Cardiac fibroblast (primary cell): ENCODE data around the gene FSTL4.

ENCODE experiments used
- DNase-seq, 2 donors: peaks; one replicate each; pipeline versions ENCODE4 v3.0.0 to v3.0.0-alpha.2; 2010; ENCODE audit warnings: low read depth in 2 of 2
- H3K4me3 ChIP-seq, 2 donors: replicated peaks in 1 of 2; 1 replicate in 1 of 2; 2 replicates in 1 of 2; pipeline ENCODE4 v1.5.1; 2011; ENCODE audit warnings: low read depth in 2 of 2, low read length in 2 of 2, mild to moderate bottlenecking in 2 of 2, moderate library complexity in 1 of 2
- TF ChIP-seq, protein P1 (sequence below): IDR thresholded peaks from one replicate; pipeline ENCODE4 v1.5.1; 2011; ENCODE audit warnings: low read depth, mild to moderate bottlenecking, low read length, inconsistent platforms

The FSTL4 gene

DNA sequence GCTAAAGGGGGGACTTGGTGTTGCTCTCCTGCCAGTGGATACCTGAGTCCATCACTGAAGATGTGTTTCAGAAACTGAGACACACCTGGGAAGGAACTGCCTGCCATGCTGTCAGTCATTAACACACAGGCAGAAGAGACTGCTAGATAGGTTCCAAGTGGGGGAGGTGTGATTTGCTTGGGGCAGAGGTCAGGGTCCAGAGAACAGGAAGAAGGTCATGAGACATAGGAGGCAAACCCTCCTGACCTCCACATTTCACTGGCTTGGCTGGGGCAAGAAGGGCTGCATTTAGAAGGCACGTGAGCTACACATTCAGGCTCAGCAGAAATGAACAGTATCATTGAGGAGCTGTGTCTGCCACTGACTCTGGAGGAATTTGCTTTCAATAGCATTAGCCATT, 344.7 kb downstream of the FSTL4 start:
- TF ChIP-seq, protein P1, sequence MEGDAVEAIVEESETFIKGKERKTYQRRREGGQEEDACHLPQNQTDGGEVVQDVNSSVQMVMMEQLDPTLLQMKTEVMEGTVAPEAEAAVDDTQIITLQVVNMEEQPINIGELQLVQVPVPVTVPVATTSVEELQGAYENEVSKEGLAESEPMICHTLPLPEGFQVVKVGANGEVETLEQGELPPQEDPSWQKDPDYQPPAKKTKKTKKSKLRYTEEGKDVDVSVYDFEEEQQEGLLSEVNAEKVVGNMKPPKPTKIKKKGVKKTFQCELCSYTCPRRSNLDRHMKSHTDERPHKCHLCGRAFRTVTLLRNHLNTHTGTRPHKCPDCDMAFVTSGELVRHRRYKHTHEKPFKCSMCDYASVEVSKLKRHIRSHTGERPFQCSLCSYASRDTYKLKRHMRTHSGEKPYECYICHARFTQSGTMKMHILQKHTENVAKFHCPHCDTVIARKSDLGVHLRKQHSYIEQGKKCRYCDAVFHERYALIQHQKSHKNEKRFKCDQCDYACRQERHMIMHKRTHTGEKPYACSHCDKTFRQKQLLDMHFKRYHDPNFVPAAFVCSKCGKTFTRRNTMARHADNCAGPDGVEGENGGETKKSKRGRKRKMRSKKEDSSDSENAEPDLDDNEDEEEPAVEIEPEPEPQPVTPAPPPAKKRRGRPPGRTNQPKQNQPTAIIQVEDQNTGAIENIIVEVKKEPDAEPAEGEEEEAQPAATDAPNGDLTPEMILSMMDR: no peak
- no peak for DNase-seq
- no peak overlapping the region for H3K4me3 ChIP-seq

DNA sequence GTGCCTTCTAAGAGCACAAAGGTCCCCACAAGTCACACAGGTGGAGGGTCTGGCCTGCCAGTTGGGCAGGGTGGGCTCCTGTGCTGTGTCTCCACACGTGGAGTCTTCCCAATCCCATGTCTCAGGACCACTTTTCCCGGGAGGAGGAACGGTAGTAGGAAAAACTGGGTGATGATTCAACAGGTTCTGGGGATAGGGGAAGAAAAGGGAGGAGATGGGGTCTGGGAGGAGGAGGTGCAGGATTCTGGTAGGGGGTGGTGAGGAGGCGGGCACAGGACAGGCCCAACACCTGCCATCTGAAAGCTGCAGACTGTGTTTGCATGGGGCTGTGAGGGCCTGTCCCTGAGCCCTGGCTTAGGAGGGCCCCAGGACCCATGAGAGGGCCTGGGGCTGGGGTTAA, 345.4 kb downstream of the FSTL4 start:
- H3K4me3 ChIP-seq: no peak overlapping the region
- TF ChIP-seq, protein P1: no peak
- no peak for DNase-seq

DNA sequence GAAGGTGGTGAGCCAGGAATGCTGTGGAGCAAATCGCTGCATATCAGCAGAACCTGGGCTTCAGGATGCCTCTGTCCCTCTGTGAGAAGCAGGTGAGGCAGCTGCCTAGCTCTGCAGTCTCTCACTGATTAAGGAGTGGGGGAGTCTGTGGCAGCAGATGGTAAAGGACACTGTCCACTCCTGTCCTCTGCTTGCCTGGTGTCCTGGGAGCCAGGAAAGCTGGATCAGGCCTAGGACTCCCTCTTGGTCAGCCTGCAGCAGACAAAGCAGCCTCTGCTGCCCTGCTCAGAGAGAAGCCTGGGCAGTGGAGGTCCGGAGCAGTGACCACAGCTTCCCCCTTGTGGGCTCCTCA, 345.8 kb downstream of the FSTL4 start:
- no peak for DNase-seq
- no peak overlapping the region for H3K4me3 ChIP-seq
- TF ChIP-seq, protein P1: no peak

DNA sequence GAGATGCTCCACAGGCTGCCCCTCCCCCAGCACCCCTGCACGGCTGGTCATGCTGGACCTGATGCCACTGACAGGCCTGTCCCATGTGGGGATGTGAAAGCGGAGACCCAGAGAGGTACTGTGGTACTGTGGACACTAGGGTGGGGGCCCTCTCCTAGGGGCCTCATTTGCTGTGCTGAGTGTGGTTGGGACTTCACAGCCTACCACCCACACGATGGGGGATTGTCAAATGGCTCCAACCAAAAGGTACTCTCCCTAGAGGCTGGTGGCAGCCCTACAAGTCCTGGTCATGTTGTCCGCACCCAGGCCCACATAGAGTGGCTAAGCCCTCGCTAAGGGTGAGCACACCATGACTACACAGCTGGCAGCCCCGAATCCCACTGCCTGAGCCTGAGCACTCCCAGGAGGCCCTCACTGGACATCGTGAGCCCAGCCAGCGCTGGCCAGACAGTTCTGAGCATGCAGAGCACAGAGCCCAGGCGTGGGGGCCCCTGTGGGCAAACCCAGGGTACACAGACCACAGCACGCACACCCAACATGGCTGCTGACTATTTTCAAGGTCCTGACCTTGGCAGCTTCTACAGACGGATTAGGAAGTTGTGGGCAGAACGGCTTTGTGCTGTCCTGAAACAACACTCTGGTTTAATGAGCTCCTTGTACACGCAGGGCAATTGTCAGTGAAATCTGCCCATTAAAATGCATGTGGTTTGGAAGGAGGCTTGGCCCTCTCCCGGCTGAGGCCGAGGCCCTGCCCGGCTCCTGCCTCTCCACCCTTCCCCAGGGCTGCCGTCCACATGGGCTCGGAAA, 346.4 kb downstream of the FSTL4 start:
- no peak for DNase-seq
- TF ChIP-seq, protein P1: no peak
- no peak overlapping the region for H3K4me3 ChIP-seq

DNA sequence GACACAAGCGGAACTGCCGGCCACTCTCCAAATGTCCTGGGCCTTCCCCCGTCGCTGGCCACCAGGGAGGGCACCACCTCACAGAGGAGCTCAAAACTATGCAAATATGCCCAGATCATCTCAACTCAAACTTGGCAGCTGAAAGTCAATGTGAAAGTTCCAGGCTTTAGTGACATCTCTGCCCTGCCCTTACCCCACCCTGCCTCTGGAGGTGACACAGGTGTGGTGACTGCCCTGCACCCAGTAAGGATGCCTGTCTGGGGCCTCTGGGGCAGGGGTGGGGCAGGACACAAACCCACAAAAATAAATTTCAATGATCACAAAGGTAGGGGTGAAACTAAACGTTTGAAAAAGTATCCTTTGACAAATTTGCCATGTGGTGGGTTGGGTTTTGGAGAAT, 347.1 kb downstream of the FSTL4 start:
- TF ChIP-seq, protein P1: no peak
- DNase-seq: no peak
- H3K4me3 ChIP-seq: no peak overlapping the region

DNA sequence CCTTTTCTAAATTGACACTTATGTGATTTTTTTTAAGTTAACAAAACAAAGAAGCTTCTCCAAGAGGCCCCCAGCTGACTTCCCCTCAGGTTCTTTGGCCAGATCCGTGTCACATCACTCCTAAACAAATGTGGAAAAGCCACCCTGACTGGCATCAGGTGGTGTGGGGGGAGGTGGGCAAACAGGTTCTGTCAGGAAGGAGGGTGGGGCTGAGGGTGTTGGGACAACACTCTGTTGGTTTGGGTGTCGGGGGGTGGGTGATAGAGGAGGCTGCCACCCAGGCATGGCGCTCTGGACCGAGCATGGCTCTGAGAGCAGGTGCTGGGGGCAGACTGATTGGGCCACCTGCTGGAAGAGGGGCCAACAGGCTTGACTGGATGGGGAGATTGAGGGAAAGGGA, 349.7 kb downstream of the FSTL4 start:
- H3K4me3 ChIP-seq: no peak overlapping the region
- no peak for DNase-seq
- TF ChIP-seq, protein P1: no peak

DNA sequence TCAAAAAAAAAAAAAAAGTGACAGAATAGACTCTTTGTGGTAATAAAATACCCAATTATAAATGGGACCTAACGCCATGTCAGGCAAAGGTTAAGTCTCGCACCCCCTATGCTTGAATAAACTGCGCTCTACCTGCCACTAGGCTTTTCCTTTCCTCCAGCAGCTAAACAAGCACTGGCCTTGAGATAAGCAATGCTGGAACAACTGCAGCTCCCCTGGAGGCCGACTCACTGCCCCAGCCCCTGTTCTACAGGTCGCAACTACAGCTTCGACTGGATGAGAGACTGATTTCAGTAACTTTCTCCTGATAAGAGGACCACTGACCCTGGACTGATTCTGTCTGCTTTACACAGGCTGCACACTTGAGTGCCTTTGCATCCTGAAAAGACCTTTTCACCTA, 350.3 kb downstream of the FSTL4 start:
- TF ChIP-seq, protein P1: no peak
- no peak for DNase-seq
- H3K4me3 ChIP-seq: no peak overlapping the region
